ENCODE measurements around the gene GPR153.

The GPR153 gene

GRCh38 chr1:6246497-6247467 lies 14.1 kb downstream of the GPR153 start:
- Histone ChIP-seq H2BK12ac (ENCODE audit: low read length in 2 of 2) (no peak overlapping the region), H3K9ac (ENCODE audit: low read length) (no peak overlapping the region), H2BK15ac (ENCODE audit: low read depth, poor library complexity, severe bottlenecking) (no peak overlapping the region), H3K18ac (ENCODE audit: low read depth in 1 of 2, low read length in 2 of 2) (no peak overlapping the region), H2BK5ac (ENCODE audit: low read depth, low read length, poor library complexity, severe bottlenecking) (no peak overlapping the region), H3K4me1 (ENCODE audit: control insufficient read depth, insufficient read depth, low read depth, low read length) (peaks cover 36% of the 10 kb centered on the region), H3K23ac (ENCODE audit: low read length in 2 of 2) (no peak overlapping the region), H3K4ac (ENCODE audit: low read depth in 1 of 2, low read length in 2 of 2) (no peak overlapping the region), H2AFZ (ENCODE audit: low read depth, low read length) (no peak overlapping the region), H3K27ac (ENCODE audit: low read length, poor library complexity, severe bottlenecking) (no peak overlapping the region), H4K8ac (ENCODE audit: low read length) (no peak overlapping the region), H3K27me3 (ENCODE audit: control insufficient read depth in 1 of 2, insufficient read depth in 1 of 2, low read length in 2 of 2) (peaks cover 76 to 79% of the 10 kb centered on the region in 2 experiments), H3K79me1 (replicated peaks; ENCODE audit: low read length, poor library complexity, severe bottlenecking) (no peaks in the 10 kb centered on the region), H3K4me3 (ENCODE audit: insufficient read depth in 1 of 2, low read depth in 1 of 2, low read length in 2 of 2) (no peak overlapping the region), H4K91ac (ENCODE audit: low read length) (no peak overlapping the region), H3K4me2 (ENCODE audit: low read length, poor library complexity, severe bottlenecking) (no peak overlapping the region), H3K14ac (ENCODE audit: low read length in 2 of 2) (no peak overlapping the region), H3K36me3 (ENCODE audit: control insufficient read depth in 1 of 2, insufficient read depth in 2 of 2, low read depth in 1 of 2, low read length in 2 of 2) (peaks cover 0 to 4% of the 10 kb centered on the region in 2 experiments), H2BK120ac (ENCODE audit: low read depth, low read length) (no peak overlapping the region), H2AK5ac (ENCODE audit: low read length, severe bottlenecking) (no peak overlapping the region), H3K9me3 (ENCODE audit: control insufficient read depth, low read length) (no peaks in the 10 kb centered on the region)
- peak; percentile 71 for DNase-seq
- WGBS = 9% methylated on average over 30 of the region's 30 CpGs

DNA sequence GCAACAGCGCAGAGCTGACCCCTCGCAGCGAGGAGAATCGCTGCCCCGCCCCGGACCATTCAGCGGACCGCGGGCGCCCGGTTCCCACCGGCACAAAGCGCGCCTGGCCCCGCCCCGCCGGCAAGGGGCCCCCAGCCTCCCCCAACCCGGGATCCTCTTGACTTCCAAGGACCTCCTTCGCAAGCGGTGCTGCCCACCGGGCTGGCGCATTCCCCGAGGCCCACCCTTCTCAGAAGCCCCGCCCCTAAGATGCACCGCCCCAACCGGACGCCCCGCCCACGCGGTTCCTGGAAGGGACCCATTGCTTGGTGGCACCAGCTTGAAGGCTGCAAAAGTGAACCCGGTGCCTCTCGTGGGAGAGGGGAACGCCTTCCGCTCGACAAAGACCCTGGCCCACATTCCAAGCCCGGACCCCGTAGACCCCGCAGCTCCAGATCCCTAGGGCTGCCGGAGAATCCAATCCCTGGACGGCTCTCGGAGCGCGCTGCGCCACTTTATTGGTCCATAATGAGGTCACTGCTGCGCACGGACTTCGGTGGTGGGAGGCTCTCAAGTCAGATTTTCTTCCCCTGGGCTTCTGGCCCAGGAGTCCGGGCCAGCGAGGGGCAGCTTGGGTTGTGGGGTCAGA lies 14.9 kb downstream of the GPR153 start:
- H3K18ac ChIP-seq (ENCODE audit: low read depth in 1 of 2, low read length in 2 of 2) = no peak overlapping the region

GRCh38 chr1:6245086-6245868 lies 15.6 kb downstream of the GPR153 start:
- Histone ChIP-seq H3K36me3 (ENCODE audit: control insufficient read depth in 1 of 2, insufficient read depth in 2 of 2, low read depth in 1 of 2, low read length in 2 of 2) (no peaks in the 10 kb centered on the region), H4K8ac (ENCODE audit: low read length) (no peak overlapping the region), H3K14ac (ENCODE audit: low read length in 2 of 2) (no peak overlapping the region), H3K4ac (ENCODE audit: low read depth in 1 of 2, low read length in 2 of 2) (no peak overlapping the region), H3K4me2 (ENCODE audit: low read length, poor library complexity, severe bottlenecking) (peak overlapping the region; percentile 75), H3K18ac (ENCODE audit: low read depth in 1 of 2, low read length in 2 of 2) (no peak overlapping the region), H3K79me1 (replicated peaks; ENCODE audit: low read length, poor library complexity, severe bottlenecking) (no peaks in the 10 kb centered on the region), H3K9ac (ENCODE audit: low read length) (no peak overlapping the region), H4K91ac (ENCODE audit: low read length) (no peak overlapping the region), H3K9me3 (ENCODE audit: control insufficient read depth, low read length) (no peaks in the 10 kb centered on the region), H2BK12ac (ENCODE audit: low read length in 2 of 2) (no peak overlapping the region), H2AFZ (ENCODE audit: low read depth, low read length) (no peak overlapping the region), H3K23ac (ENCODE audit: low read length in 2 of 2) (peak overlapping the region in 1 of 2 experiments; percentile 11), H3K27me3 (ENCODE audit: control insufficient read depth in 1 of 2, insufficient read depth in 1 of 2, low read length in 2 of 2) (peaks cover 74 to 79% of the 10 kb centered on the region in 2 experiments), H3K4me1 (ENCODE audit: control insufficient read depth, insufficient read depth, low read depth, low read length) (peaks cover 40% of the 10 kb centered on the region), H3K27ac (ENCODE audit: low read length, poor library complexity, severe bottlenecking) (no peak overlapping the region), H3K4me3 (ENCODE audit: insufficient read depth in 1 of 2, low read depth in 1 of 2, low read length in 2 of 2) (no peak overlapping the region), H2AK5ac (ENCODE audit: low read length, severe bottlenecking) (no peak overlapping the region), H2BK15ac (ENCODE audit: low read depth, poor library complexity, severe bottlenecking) (peak overlapping the region; percentile 40), H2BK120ac (ENCODE audit: low read depth, low read length) (no peak overlapping the region), H2BK5ac (ENCODE audit: low read depth, low read length, poor library complexity, severe bottlenecking) (no peak overlapping the region)
- peak; percentile 75 for DNase-seq
- 3% methylated on average over 53 of the region's 79 CpGs for WGBS

More for the DNA sequence above, 14.9 kb downstream of the GPR153 start:
- Histone ChIP-seq H2BK5ac (ENCODE audit: low read depth, low read length, poor library complexity, severe bottlenecking) (no peak overlapping the region), H2BK15ac (ENCODE audit: low read depth, poor library complexity, severe bottlenecking) (peak overlapping the region; percentile 40), H3K79me1 (replicated peaks; ENCODE audit: low read length, poor library complexity, severe bottlenecking) (no peaks in the 10 kb centered on the region), H3K23ac (ENCODE audit: low read length in 2 of 2) (no peak overlapping the region), H3K36me3 (ENCODE audit: control insufficient read depth in 1 of 2, insufficient read depth in 2 of 2, low read depth in 1 of 2, low read length in 2 of 2) (no peaks in the 10 kb centered on the region), H3K4me1 (ENCODE audit: control insufficient read depth, insufficient read depth, low read depth, low read length) (peaks cover 40% of the 10 kb centered on the region), H4K91ac (ENCODE audit: low read length) (no peak overlapping the region), H2AFZ (ENCODE audit: low read depth, low read length) (no peak overlapping the region), H3K4ac (ENCODE audit: low read depth in 1 of 2, low read length in 2 of 2) (no peak overlapping the region), H4K8ac (ENCODE audit: low read length) (no peak overlapping the region), H2BK12ac (ENCODE audit: low read length in 2 of 2) (no peak overlapping the region), H3K9ac (ENCODE audit: low read length) (no peak overlapping the region), H2BK120ac (ENCODE audit: low read depth, low read length) (no peak overlapping the region), H3K27ac (ENCODE audit: low read length, poor library complexity, severe bottlenecking) (no peak overlapping the region), H3K14ac (ENCODE audit: low read length in 2 of 2) (no peak overlapping the region), H3K9me3 (ENCODE audit: control insufficient read depth, low read length) (no peaks in the 10 kb centered on the region), H2AK5ac (ENCODE audit: low read length, severe bottlenecking) (no peak overlapping the region), H3K4me3 (ENCODE audit: insufficient read depth in 1 of 2, low read depth in 1 of 2, low read length in 2 of 2) (no peak overlapping the region), H3K27me3 (ENCODE audit: control insufficient read depth in 1 of 2, insufficient read depth in 1 of 2, low read length in 2 of 2) (peaks cover 77 to 79% of the 10 kb centered on the region in 2 experiments), H3K4me2 (ENCODE audit: low read length, poor library complexity, severe bottlenecking) (peak overlapping the region; percentile 75)
- 7% methylated on average over 49 of the region's 49 CpGs for WGBS
- DNase-seq = no peak
